AG04450 (cell line): ENCODE data around the gene RPS24. TPM values are rescaled to one million over a fixed set of nuclear protein-coding genes. Genes with fewer than 3 reads are reported as not detected.

Experiments used
- CTCF ChIA-PET: fragments of 300-600, 350-600 bp; formaldehyde crosslinking; extraction: SDS; loops from one replicate; lab custom pipeline; 2022; ENCODE audit warnings: antibody characterized with exemption, inconsistent platforms; lab: Charles Lee
- POLR2A ChIA-PET: fragments of 350-600 bp; formaldehyde crosslinking; extraction: SDS; loops from one replicate; lab custom pipeline; 2021; ENCODE audit warnings: antibody characterized with exemption, inconsistent platforms; lab: Yijun Ruan, JAX
- DNase-seq: peaks from one replicate; pipeline ENCODE4 v3.0.0-alpha.2; 2011; ENCODE audit warnings: low read depth, low spot score
- H3K27ac ChIP-seq: one replicate; pipeline ENCODE4 v1.5.1; 2012; ENCODE audit warnings: low read depth, low read length, control low read depth
- H3K27me3 ChIP-seq: one replicate; pipeline ENCODE4 v1.6.0; 2012; ENCODE audit warnings: low read length; ENCODE audit not compliant: control insufficient read depth, insufficient read depth
- H3K4me3 ChIP-seq: 2 replicates; pipeline ENCODE4 v1.5.1; 2011; ENCODE audit warnings: mild to moderate bottlenecking, low read depth, low read length, control low read depth
- H3K9me3 ChIP-seq: 2 replicates; pipeline ENCODE4 v1.5.1; 2012; ENCODE audit warnings: low read length; ENCODE audit not compliant: control insufficient read depth, insufficient read depth
- CTCF ChIP-seq: IDR thresholded peaks from 2 replicates; pipeline ENCODE4 v1.5.1; 2011; ENCODE audit warnings: low read depth, low read length, control low read depth, inconsistent platforms
- polyA plus RNA-seq: library from polyadenylated mRNA; depleted of rRNA; stranded (reverse); fragments of >200 nt; gene quantifications from 2 replicates; pipeline ENCODE4 v1.2.3, GENCODE V29; 2011

Gene RPS24
- polyA plus RNA-seq, 1 experiment: 3,777 TPM

GRCh38 chr10:78013564-78013963 lies 20.1 kb upstream of the RPS24 start:
- H3K4me3 ChIP-seq: no peak overlapping the region
- no peak overlapping the region for H3K27ac ChIP-seq
- POLR2A ChIA-PET: no interaction called here
- no peak for DNase-seq
- CTCF ChIA-PET: interaction anchor here (1.6 kb wide), 1 partner anchor 166 kb away, joined by 5 read pairs; no protein-coding TSS in a partner anchor
- H3K27me3 ChIP-seq: no peaks in the 10 kb centered on the region
- TF ChIP-seq CTCF: no peak
- H3K9me3 ChIP-seq: no peaks in the 10 kb centered on the region

- no peak for TF ChIP-seq CTCF
- H3K27ac ChIP-seq: no peak overlapping the region
- POLR2A ChIA-PET: no interaction called here
- no peak overlapping the region for H3K4me3 ChIP-seq
- H3K27me3 ChIP-seq: no peaks in the 10 kb centered on the region
- no peaks in the 10 kb centered on the region for H3K9me3 ChIP-seq
- CTCF ChIA-PET: no interaction called here
- DNase-seq: no peak
Measured at GRCh38 chr10:78015546-78015945, 18.1 kb upstream of the RPS24 start.

- H3K4me3 ChIP-seq: no peak overlapping the region
- H3K9me3 ChIP-seq: no peaks in the 10 kb centered on the region
- H3K27ac ChIP-seq: no peak overlapping the region
- ChIA-PET CTCF (no interaction called here), POLR2A (no interaction called here)
- no peaks in the 10 kb centered on the region for H3K27me3 ChIP-seq
- no peak for TF ChIP-seq CTCF
- no peak for DNase-seq
Measured at GRCh38 chr10:78017856-78018255, 15.8 kb upstream of the RPS24 start.

GRCh38 chr10:78019264-78019663 lies 14.4 kb upstream of the RPS24 start:
- DNase-seq: no peak
- no peak for TF ChIP-seq CTCF
- no peak overlapping the region for H3K4me3 ChIP-seq
- no peaks in the 10 kb centered on the region for H3K27me3 ChIP-seq
- POLR2A ChIA-PET: no interaction called here
- no peaks in the 10 kb centered on the region for H3K9me3 ChIP-seq
- no peak overlapping the region for H3K27ac ChIP-seq
- CTCF ChIA-PET: no interaction called here

- Histone ChIP-seq H3K27me3 (no peaks in the 10 kb centered on the region), H3K9me3 (no peaks in the 10 kb centered on the region), H3K27ac (no peak overlapping the region), H3K4me3 (no peak overlapping the region)
- TF ChIP-seq CTCF: no peak
- ChIA-PET POLR2A (no interaction called here), CTCF (no interaction called here)
- DNase-seq: no peak
Measured at GRCh38 chr10:78021201-78021600, 12.5 kb upstream of the RPS24 start.
